Astrocyte (in vitro differentiated cells and primary cell): ENCODE data around the gene MROH9. TPM values are rescaled to one million over a fixed set of nuclear protein-coding genes. Genes with fewer than 3 reads are reported as not detected.

Source experiments
- DNase-seq: peaks from one replicate; pipeline ENCODE4 v3.0.0-alpha.2; 2010; ENCODE audit warnings: low read depth
- FAIRE-seq: peaks from 2 replicates; lab custom pipeline; 2011; peaks lifted over from hg19 to GRCh38; lab: Jason Lieb, UNC
- H2AFZ ChIP-seq: 2 replicates; pipeline ENCODE4 v1.6.0; 2012; ENCODE audit warnings: low read depth, low read length, inconsistent platforms
- H3K27ac ChIP-seq: 2 replicates; pipeline ENCODE4 v1.5.1; 2011; ENCODE audit warnings: low read depth, low read length, inconsistent platforms
- H3K27me3 ChIP-seq: 2 replicates; pipeline ENCODE4 v1.6.0; 2011; ENCODE audit warnings: low read length, inconsistent platforms; ENCODE audit not compliant: insufficient read depth
- H3K36me3 ChIP-seq: 2 replicates; pipeline ENCODE4 v1.5.1; 2011; ENCODE audit warnings: low read length, inconsistent platforms; ENCODE audit not compliant: insufficient read depth
- H3K4me1 ChIP-seq: 2 replicates; pipeline ENCODE4 v1.5.1; 2011; ENCODE audit warnings: low read length, inconsistent platforms; ENCODE audit not compliant: insufficient read depth
- H3K4me2 ChIP-seq: 2 replicates; pipeline ENCODE4 v1.6.0; 2012; ENCODE audit warnings: low read length, inconsistent platforms
- H3K4me3 ChIP-seq: 2 replicates; pipeline ENCODE4 v1.5.1; 2011; ENCODE audit warnings: low read depth, mild to moderate bottlenecking, low read length, inconsistent platforms; ENCODE audit not compliant: insufficient read depth
- H3K79me2 ChIP-seq: 2 replicates; pipeline ENCODE4 v1.6.0; 2012; ENCODE audit warnings: mild to moderate bottlenecking, low read length, inconsistent platforms; ENCODE audit not compliant: insufficient read depth
- H3K9ac ChIP-seq: 2 replicates; pipeline ENCODE4 v1.6.0; 2012; ENCODE audit warnings: mild to moderate bottlenecking, low read length, inconsistent platforms
- H3K9me3 ChIP-seq: 2 replicates; pipeline ENCODE4 v1.5.1; 2012; ENCODE audit warnings: low read depth, mild to moderate bottlenecking, low read length, inconsistent platforms; ENCODE audit not compliant: insufficient read depth
- H4K20me1 ChIP-seq: 2 replicates; pipeline ENCODE4 v1.6.0; 2012; ENCODE audit warnings: low read length, inconsistent platforms; ENCODE audit not compliant: insufficient read depth
- H3K27ac Mint-ChIP-seq: one replicate; pipeline ENCODE4 v1.8.0; 2021; ENCODE audit warnings: mild to moderate bottlenecking, mixed read lengths; ENCODE audit not compliant: unreplicated experiment
- H3K27me3 Mint-ChIP-seq: one replicate; pipeline ENCODE4 v1.8.0; 2021; ENCODE audit warnings: low read depth, mixed read lengths; ENCODE audit not compliant: unreplicated experiment
- H3K36me3 Mint-ChIP-seq: one replicate; pipeline ENCODE4 v1.8.0; 2021; ENCODE audit warnings: low read depth, mixed read lengths; ENCODE audit not compliant: unreplicated experiment
- H3K4me1 Mint-ChIP-seq: one replicate; pipeline ENCODE4 v1.8.0; 2021; ENCODE audit warnings: low read depth, mixed read lengths; ENCODE audit not compliant: unreplicated experiment
- H3K4me3 Mint-ChIP-seq: one replicate; pipeline ENCODE4 v1.8.0; 2021; ENCODE audit warnings: mild to moderate bottlenecking, moderate library complexity, mixed read lengths; ENCODE audit not compliant: unreplicated experiment
- H3K9me3 Mint-ChIP-seq: one replicate; pipeline ENCODE4 v1.8.0; 2021; ENCODE audit warnings: mild to moderate bottlenecking, mixed read lengths; ENCODE audit not compliant: unreplicated experiment
- EZH2 ChIP-seq: IDR thresholded peaks from 2 replicates; pipeline ENCODE4 v1.6.1; 2012; ENCODE audit warnings: mild to moderate bottlenecking, low read length, inconsistent platforms; ENCODE audit not compliant: insufficient read depth
- total RNA-seq: library from RNA; stranded (reverse); gene quantifications from 2 replicates; pipeline ENCODE4 v1.2.1, GENCODE V29; 2021
- TF ChIP-seq, protein P1 (sequence below): IDR thresholded peaks from 2 replicates; pipeline ENCODE4 v1.5.1; 2011; ENCODE audit warnings: low read depth, mild to moderate bottlenecking, inconsistent platforms, low read length, moderate library complexity; ENCODE audit not compliant: insufficient read depth

Gene MROH9
- total RNA-seq, 1 donor from 2014 or later, result not detected

GRCh38 chr1:170959385-170959784, 24.1 kb downstream of the MROH9 start:
- H3K27me3 Mint-ChIP-seq, result peaks cover 2% of the 10 kb centered on the region
- peak; percentile 23 for DNase-seq
- FAIRE-seq, result no peak
- Histone ChIP-seq H3K79me2 (no peaks in the 10 kb centered on the region), H3K4me1 (no peaks in the 10 kb centered on the region), H2AFZ (no peak overlapping the region), H3K9ac (no peak overlapping the region), H3K27me3 (no peaks in the 10 kb centered on the region), H3K27ac (no peak overlapping the region), H3K9me3 (no peaks in the 10 kb centered on the region), H3K4me2 (no peak overlapping the region), H3K36me3 (no peaks in the 10 kb centered on the region), H3K4me3 (no peak overlapping the region), H4K20me1 (no peaks in the 10 kb centered on the region)
- TF ChIP-seq EZH2, result no peak
- TF ChIP-seq, protein P1, sequence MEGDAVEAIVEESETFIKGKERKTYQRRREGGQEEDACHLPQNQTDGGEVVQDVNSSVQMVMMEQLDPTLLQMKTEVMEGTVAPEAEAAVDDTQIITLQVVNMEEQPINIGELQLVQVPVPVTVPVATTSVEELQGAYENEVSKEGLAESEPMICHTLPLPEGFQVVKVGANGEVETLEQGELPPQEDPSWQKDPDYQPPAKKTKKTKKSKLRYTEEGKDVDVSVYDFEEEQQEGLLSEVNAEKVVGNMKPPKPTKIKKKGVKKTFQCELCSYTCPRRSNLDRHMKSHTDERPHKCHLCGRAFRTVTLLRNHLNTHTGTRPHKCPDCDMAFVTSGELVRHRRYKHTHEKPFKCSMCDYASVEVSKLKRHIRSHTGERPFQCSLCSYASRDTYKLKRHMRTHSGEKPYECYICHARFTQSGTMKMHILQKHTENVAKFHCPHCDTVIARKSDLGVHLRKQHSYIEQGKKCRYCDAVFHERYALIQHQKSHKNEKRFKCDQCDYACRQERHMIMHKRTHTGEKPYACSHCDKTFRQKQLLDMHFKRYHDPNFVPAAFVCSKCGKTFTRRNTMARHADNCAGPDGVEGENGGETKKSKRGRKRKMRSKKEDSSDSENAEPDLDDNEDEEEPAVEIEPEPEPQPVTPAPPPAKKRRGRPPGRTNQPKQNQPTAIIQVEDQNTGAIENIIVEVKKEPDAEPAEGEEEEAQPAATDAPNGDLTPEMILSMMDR, result no peak
- no peak overlapping the region for H3K27ac Mint-ChIP-seq
- no peaks in the 10 kb centered on the region for H3K4me1 Mint-ChIP-seq
- H3K4me3 Mint-ChIP-seq, result no peak overlapping the region
- H3K9me3 Mint-ChIP-seq, result no peaks in the 10 kb centered on the region
- no peaks in the 10 kb centered on the region for H3K36me3 Mint-ChIP-seq

GRCh38 chr1:170964506-170964905, 29.2 kb downstream of the MROH9 start:
- Histone ChIP-seq H3K4me2 (no peak overlapping the region), H4K20me1 (no peaks in the 10 kb centered on the region), H3K79me2 (no peaks in the 10 kb centered on the region), H2AFZ (no peak overlapping the region), H3K4me3 (no peak overlapping the region), H3K27ac (no peak overlapping the region), H3K4me1 (no peaks in the 10 kb centered on the region), H3K9me3 (no peaks in the 10 kb centered on the region), H3K9ac (no peak overlapping the region), H3K36me3 (no peaks in the 10 kb centered on the region), H3K27me3 (no peaks in the 10 kb centered on the region)
- no peak for FAIRE-seq
- Mint-ChIP-seq H3K9me3 (no peaks in the 10 kb centered on the region), H3K27ac (no peak overlapping the region), H3K4me3 (no peak overlapping the region), H3K27me3 (peaks cover 5% of the 10 kb centered on the region), H3K4me1 (no peaks in the 10 kb centered on the region), H3K36me3 (no peaks in the 10 kb centered on the region)
- DNase-seq, result no peak
- TF ChIP-seq EZH2, result no peak
- TF ChIP-seq, protein P1, result no peak

DNA sequence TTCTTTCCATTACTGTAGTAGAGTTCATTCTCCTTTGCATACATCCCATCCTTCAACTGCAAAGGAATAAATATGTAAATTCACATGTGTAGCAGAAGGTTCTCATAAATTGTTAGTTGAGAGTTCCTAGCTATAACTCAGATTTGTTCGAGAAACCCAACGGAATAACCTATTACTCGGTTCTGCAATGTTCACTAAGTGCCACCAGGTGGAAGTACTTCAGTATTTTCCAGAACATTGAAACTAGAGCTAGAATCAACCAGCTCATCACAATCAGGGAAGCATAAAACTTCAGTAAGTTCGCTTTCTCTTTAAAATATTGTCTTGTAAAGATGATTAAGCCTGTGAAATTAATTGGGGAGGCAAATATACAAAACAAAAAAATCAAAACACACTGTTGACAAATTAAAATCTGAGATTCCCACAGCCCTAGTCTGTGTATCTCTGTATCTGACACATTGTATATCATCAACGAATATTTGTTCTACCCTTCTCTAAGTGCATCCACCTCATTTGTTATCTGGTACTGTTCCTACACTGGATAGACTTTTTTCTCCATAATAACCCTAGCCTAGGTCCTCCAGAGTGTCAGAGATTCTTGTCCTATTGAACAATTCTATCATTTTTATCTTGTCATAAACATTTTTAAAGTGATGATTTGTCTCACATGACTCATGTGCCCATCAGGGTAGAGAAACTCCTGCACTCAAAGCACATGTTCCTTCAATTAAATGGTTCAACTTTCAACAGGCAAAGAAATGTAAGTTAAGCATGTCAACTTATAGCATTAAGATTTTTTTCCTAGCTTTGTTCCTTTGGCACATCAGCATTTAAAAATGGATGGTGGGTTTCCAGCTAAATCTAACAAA, 31.9 kb downstream of the MROH9 start:
- no peaks in the 10 kb centered on the region for H4K20me1 ChIP-seq
- no peak overlapping the region for H2AFZ ChIP-seq
- H3K36me3 ChIP-seq, result no peaks in the 10 kb centered on the region
- H3K27me3 ChIP-seq, result no peaks in the 10 kb centered on the region
- H3K27ac Mint-ChIP-seq, result no peak overlapping the region
- FAIRE-seq, result peak; percentile 74
- no peaks in the 10 kb centered on the region for H3K36me3 Mint-ChIP-seq
- no peak overlapping the region for H3K4me2 ChIP-seq
- H3K4me3 Mint-ChIP-seq, result no peak overlapping the region
- no peaks in the 10 kb centered on the region for H3K79me2 ChIP-seq
- no peak for TF ChIP-seq EZH2
- TF ChIP-seq, protein P1, result peak; percentile 78
- no peaks in the 10 kb centered on the region for H3K9me3 Mint-ChIP-seq
- no peak overlapping the region for H3K9ac ChIP-seq
- no peak overlapping the region for H3K27ac ChIP-seq
- peak; percentile 27 for DNase-seq
- H3K9me3 ChIP-seq, result no peaks in the 10 kb centered on the region
- H3K27me3 Mint-ChIP-seq, result peaks cover 5% of the 10 kb centered on the region
- no peak overlapping the region for H3K4me3 ChIP-seq
- H3K4me1 Mint-ChIP-seq, result no peaks in the 10 kb centered on the region
- H3K4me1 ChIP-seq, result no peaks in the 10 kb centered on the region
